Body of pancreas (tissue), 4 donors: Measurements from ENCODE around the gene HERC2.

Experiments
- CTCF ChIP-seq, 7 experiments: fragments of 450-650 bp in 4 of 7; fragments of 200-600 bp in 3 of 7; sonication (generic) in 3 of 7; IDR thresholded peaks; one replicate each; pipeline ENCODE4 v1.5.1; 2016 to 2019; ENCODE audit warnings: antibody characterized with exemption in 7 of 7
- POLR2A ChIP-seq, 3 donors: fragments of 450-650 bp; IDR thresholded peaks; one replicate each; pipeline ENCODE4 v1.6.1; 2016; ENCODE audit warnings: antibody characterized with exemption in 3 of 3, mild to moderate bottlenecking in 2 of 3

GRCh38 chr15:28167042-28167441 is 154.9 kb downstream of the HERC2 start:
- TF ChIP-seq CTCF (IDR thresholded peaks at IDR 0.05) = no peak
- TF ChIP-seq POLR2A (IDR thresholded peaks at IDR 0.05) = no peak
